Measurements from ENCODE around the gene IL26.

GRCh38 chr12:68173792-68174191, 51.8 kb downstream of the IL26 start:
- no peak for TF ChIP-seq CTCF (IDR thresholded peaks at IDR 0.05)
- TF ChIP-seq POLR2A (IDR thresholded peaks at IDR 0.05; ENCODE audit: low read depth) = no peak
- TF ChIP-seq EP300 (IDR thresholded peaks at IDR 0.05) = no peak

Data from esophagus muscularis mucosa (tissue), 4 donors.